ENCODE data around the gene ZBP1.

- TF ChIP-seq ZNF274 (IDR thresholded peaks at IDR 0.05; ENCODE audit: low read depth, low read length) (no peak), SUZ12 (IDR thresholded peaks at IDR 0.05; ENCODE audit: extremely low read depth, insufficient read depth, insufficient read length) (no peak)
Observed at GRCh38 chr20:57570920-57571319, 49.3 kb downstream of the ZBP1 start.

Data from NT2/D1 (cell line).